Measurements from ENCODE around the gene SPI1. TPM values are rescaled to one million over a fixed set of nuclear protein-coding genes. Genes with fewer than 3 reads are reported as not detected.

SPI1 gene
- total RNA-seq, 3 donors from 2014 or later (not counting 1 experiment from before 2014, with no cell fraction given) = 15.0 to 65.4 (median 55.4) TPM

DNA sequence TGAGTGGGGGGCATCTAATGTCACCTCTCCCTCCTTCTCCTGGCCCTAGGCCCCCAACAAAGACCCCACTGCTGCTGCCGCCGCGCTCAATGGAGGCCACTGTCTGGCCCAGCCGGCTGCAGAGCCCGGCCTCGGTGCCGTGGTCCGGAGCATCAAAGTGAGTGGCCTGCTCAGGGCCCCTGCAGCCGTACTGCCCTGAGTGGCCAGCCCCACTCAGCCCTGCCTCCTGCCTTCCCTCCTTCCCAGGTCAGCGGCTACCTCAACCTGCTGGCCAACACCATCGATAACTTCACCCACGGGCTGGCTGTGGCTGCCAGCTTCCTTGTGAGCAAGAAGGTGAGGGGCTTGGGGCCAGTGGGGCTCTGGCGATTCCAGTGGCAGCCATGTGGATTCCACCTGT, 35.0 kb upstream of the SPI1 start:
- H3K27me3 Mint-ChIP-seq (ENCODE audit: low read depth in 2 of 2) = no peaks in the 10 kb centered on the region
- peak overlapping the region in 1 of 2 donors; percentile 57 for H3K27ac Mint-ChIP-seq
- DNase-seq = no peak
- Histone ChIP-seq H3K36me3 (ENCODE audit: control insufficient read depth, insufficient read depth, low read length) (peaks cover 26% of the 10 kb centered on the region), H3K27me3 (ENCODE audit: control insufficient read depth, insufficient read depth, low read length) (no peaks in the 10 kb centered on the region), H3K9me3 (ENCODE audit: control insufficient read depth, insufficient read depth, low read length) (no peaks in the 10 kb centered on the region), H3K4me3 (ENCODE audit: low read length) (no peak overlapping the region), H3K4me1 (ENCODE audit: control insufficient read depth, insufficient read depth, low read length) (peaks cover 10% of the 10 kb centered on the region), H3K27ac (ENCODE audit: low read length) (no peak overlapping the region)
- H3K9me3 Mint-ChIP-seq = no peaks in the 10 kb centered on the region
- TF ChIP-seq CTCF (IDR thresholded peaks at IDR 0.05) = no peak
- H3K4me1 Mint-ChIP-seq = peaks cover 12 to 32% of the 10 kb centered on the region in 2 donors
- H3K36me3 Mint-ChIP-seq = no peaks in the 10 kb centered on the region
- no peak overlapping the region for H3K4me3 Mint-ChIP-seq
- WGBS (ENCODE audit: insufficient coverage) = 93% methylated on average over 13 of the region's 13 CpGs
- no peak for ATAC-seq
- intact Hi-C loops (cut with micrococcal nuclease) = no loop called here

- no peak overlapping the region for H3K4me3 ChIP-seq (ENCODE audit: low read length)
- Mint-ChIP-seq H3K4me3 (no peak overlapping the region), H3K27ac (no peak overlapping the region), H3K36me3 (no peaks in the 10 kb centered on the region), H3K27me3 (ENCODE audit: low read depth in 2 of 2) (no peaks in the 10 kb centered on the region), H3K9me3 (no peaks in the 10 kb centered on the region), H3K4me1 (peaks cover 20 to 33% of the 10 kb centered on the region in 2 donors)
- WGBS (ENCODE audit: insufficient coverage) = 81% methylated on average over 12 of the region's 12 CpGs
- H3K27me3 ChIP-seq (ENCODE audit: control insufficient read depth, insufficient read depth, low read length) = no peaks in the 10 kb centered on the region
- intact Hi-C loops (cut with micrococcal nuclease) = no loop called here
- peak; percentile 79 for TF ChIP-seq CTCF (IDR thresholded peaks at IDR 0.05)
- DNase-seq (peak; percentile 54 to 70), ATAC-seq (no peak)
- H3K27ac ChIP-seq (ENCODE audit: low read length) = no peak overlapping the region
- H3K9me3 ChIP-seq (ENCODE audit: control insufficient read depth, insufficient read depth, low read length) = no peaks in the 10 kb centered on the region
- H3K36me3 ChIP-seq (ENCODE audit: control insufficient read depth, insufficient read depth, low read length) = peaks cover 16% of the 10 kb centered on the region
- H3K4me1 ChIP-seq (ENCODE audit: control insufficient read depth, insufficient read depth, low read length) = peaks cover 19% of the 10 kb centered on the region
Observed at GRCh38 chr11:47411884-47412746, 33.8 kb upstream of the SPI1 start.

GRCh38 chr11:47410370-47411264, 32.3 kb upstream of the SPI1 start:
- H3K4me1 ChIP-seq (ENCODE audit: control insufficient read depth, insufficient read depth, low read length) = peaks cover 26% of the 10 kb centered on the region
- no peak for ATAC-seq
- no peak for TF ChIP-seq CTCF (IDR thresholded peaks at IDR 0.05)
- 94% methylated on average over 12 of the region's 12 CpGs for WGBS (ENCODE audit: insufficient coverage)
- no peaks in the 10 kb centered on the region for H3K27me3 ChIP-seq (ENCODE audit: control insufficient read depth, insufficient read depth, low read length)
- Mint-ChIP-seq H3K4me3 (peak overlapping the region; percentile 9), H3K27ac (peak overlapping the region in 1 of 2 donors; percentile 90), H3K9me3 (no peaks in the 10 kb centered on the region), H3K27me3 (ENCODE audit: low read depth in 2 of 2) (no peaks in the 10 kb centered on the region), H3K4me1 (peaks cover 23 to 38% of the 10 kb centered on the region in 2 donors), H3K36me3 (no peaks in the 10 kb centered on the region)
- DNase-seq = peak in 1 of 2 donors; percentile 8
- intact Hi-C loops (cut with micrococcal nuclease) = no loop called here
- H3K9me3 ChIP-seq (ENCODE audit: control insufficient read depth, insufficient read depth, low read length) = no peaks in the 10 kb centered on the region
- H3K4me3 ChIP-seq (ENCODE audit: low read length) = no peak overlapping the region
- H3K36me3 ChIP-seq (ENCODE audit: control insufficient read depth, insufficient read depth, low read length) = peaks cover 14% of the 10 kb centered on the region
- no peak overlapping the region for H3K27ac ChIP-seq (ENCODE audit: low read length)

All from natural killer cell (primary cell).